Suprapubic skin (tissue), 3 donors: ENCODE data around the gene TRPM7.

ENCODE experiments used
- POLR2A ChIP-seq, 2 donors: fragments of 450-650 bp; IDR thresholded peaks; one replicate each; pipeline ENCODE4 v1.6.1; 2017; ENCODE audit warnings: antibody characterized with exemption in 2 of 2, mild to moderate bottlenecking in 2 of 2, moderate library complexity in 2 of 2
- TF ChIP-seq, protein P1 (sequence below), 2 donors: fragments of 200-600 bp in 1 of 2; fragments of 450-650 bp in 1 of 2; sonication (generic) in 1 of 2; IDR thresholded peaks; one replicate each; pipeline ENCODE4 v1.5.1; 2016 to 2019; ENCODE audit warnings: antibody characterized with exemption in 2 of 2, mild to moderate bottlenecking in 1 of 2, moderate library complexity in 1 of 2

DNA sequence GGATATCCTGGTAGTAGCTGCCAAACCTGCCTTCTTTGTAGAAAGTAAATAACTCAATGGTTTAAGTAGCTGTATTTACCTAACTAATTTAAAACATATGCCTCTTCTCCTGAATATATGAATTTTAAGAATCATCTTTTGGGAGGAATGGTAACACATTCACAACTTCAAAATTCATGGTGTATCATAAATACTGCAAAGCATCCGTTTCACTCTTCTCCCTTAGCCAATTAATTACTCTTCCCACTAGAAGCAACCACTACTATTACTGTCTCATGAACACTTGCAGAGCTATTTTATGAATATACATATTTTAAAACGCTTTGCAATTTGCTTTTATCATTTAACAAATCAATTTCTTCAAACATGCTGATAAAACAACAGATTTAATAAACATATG lies 81.1 kb downstream of the TRPM7 start:
- TF ChIP-seq, protein P1, sequence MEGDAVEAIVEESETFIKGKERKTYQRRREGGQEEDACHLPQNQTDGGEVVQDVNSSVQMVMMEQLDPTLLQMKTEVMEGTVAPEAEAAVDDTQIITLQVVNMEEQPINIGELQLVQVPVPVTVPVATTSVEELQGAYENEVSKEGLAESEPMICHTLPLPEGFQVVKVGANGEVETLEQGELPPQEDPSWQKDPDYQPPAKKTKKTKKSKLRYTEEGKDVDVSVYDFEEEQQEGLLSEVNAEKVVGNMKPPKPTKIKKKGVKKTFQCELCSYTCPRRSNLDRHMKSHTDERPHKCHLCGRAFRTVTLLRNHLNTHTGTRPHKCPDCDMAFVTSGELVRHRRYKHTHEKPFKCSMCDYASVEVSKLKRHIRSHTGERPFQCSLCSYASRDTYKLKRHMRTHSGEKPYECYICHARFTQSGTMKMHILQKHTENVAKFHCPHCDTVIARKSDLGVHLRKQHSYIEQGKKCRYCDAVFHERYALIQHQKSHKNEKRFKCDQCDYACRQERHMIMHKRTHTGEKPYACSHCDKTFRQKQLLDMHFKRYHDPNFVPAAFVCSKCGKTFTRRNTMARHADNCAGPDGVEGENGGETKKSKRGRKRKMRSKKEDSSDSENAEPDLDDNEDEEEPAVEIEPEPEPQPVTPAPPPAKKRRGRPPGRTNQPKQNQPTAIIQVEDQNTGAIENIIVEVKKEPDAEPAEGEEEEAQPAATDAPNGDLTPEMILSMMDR (IDR thresholded peaks at IDR 0.05): no peak
- TF ChIP-seq POLR2A (IDR thresholded peaks at IDR 0.05): no peak
